ENCODE results near the gene SESTD1.

GRCh38 chr2:179171371-179171770 lies 93.3 kb downstream of the SESTD1 start:
- TF ChIP-seq POLR2AphosphoS5 (IDR thresholded peaks at IDR 0.05) (no peak), CTCF (IDR thresholded peaks at IDR 0.05) (no peak), POLR2A (IDR thresholded peaks at IDR 0.05) (no peak), EP300 (IDR thresholded peaks at IDR 0.05) (no peak)
